Heart left ventricle (tissue), 13 donors: ENCODE measurements around the gene ZNF862.

Experiments
- POLR2A ChIP-seq, 2 donors: fragments of 450-650 bp; IDR thresholded peaks; one replicate each; pipeline ENCODE4 v1.6.1; 2017; ENCODE audit warnings: antibody characterized with exemption in 2 of 2, mild to moderate bottlenecking in 2 of 2, moderate library complexity in 2 of 2
- TF ChIP-seq, protein P1 (sequence below), 12 donors: fragments of 200-600 bp; sonication (generic) in 4 of 12; IDR thresholded peaks; one replicate each; pipeline versions ENCODE4 v1.5.0 to v1.8.0; 2018 to 2022; ENCODE audit warnings: antibody characterized with exemption in 12 of 12, mild to moderate bottlenecking in 5 of 12
- donor health status: ischemic (EF 13 %, LVEDD 7.1; RV severe dilation, severe dysfunction).
- donor health status: DM: no; HTN: yes; CAD: no.
- donor health status: DM: no; HTN: no; CAD: no.
- donor health status: ischemic (EF 25% LVEDD 6.9; RV normal size, moderate dysfunction).
- donor health status: ischemic (EF 25% LVEDD 5.7; RV mildly dilated, moderate dysfunction).
- donor health status: ischemic (EF 35%, LVEDD 5.7; RV mildly dilated, moderate dysfunction).
- donor health status: nonischemic (EF 11% LVEDD 7.7; RV severe dilation, severe dysfunction).
- donor health status: DM: yes; HTN: yes; CAD: no.
- donor health status: PGD.
- donor health status: ischemic (EF 29% LVEDD 5.4; RV normal size, mild dysfunction).
- donor health status: nonischemic (EF 23%, LVEDD 6.1; RV moderate dilation, normal function).

DNA sequence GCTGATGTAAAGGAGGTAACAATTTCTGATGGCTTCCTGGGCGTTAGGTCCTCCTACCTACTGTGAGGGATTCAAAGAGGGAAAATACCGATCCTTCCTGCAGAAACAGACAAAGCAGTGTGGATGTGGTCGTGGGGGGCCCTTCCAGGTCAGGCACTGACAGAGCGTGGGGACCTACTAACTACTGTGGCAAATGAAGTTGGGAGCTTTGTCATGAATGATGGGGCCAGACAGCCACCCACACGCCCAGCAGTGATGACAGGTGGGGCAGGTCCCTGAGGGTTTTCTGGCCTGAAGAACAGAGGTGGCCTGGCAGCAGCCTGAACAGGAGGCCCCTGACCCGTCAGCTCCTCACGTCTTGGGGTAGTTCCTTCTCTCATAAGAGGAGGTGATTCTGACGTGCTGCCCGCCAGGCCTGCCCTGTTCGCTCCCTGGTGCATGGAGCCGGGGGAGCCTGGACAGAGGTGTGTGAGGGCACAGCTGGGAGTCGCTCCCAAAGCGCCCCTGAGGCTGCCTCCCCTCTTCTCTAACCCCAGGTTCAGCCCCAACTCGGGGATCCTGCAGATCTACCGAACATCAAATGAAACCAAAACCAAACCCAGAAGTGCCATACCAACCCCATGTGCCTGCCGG is 39.8 kb downstream of the ZNF862 start:
- TF ChIP-seq, protein P1, sequence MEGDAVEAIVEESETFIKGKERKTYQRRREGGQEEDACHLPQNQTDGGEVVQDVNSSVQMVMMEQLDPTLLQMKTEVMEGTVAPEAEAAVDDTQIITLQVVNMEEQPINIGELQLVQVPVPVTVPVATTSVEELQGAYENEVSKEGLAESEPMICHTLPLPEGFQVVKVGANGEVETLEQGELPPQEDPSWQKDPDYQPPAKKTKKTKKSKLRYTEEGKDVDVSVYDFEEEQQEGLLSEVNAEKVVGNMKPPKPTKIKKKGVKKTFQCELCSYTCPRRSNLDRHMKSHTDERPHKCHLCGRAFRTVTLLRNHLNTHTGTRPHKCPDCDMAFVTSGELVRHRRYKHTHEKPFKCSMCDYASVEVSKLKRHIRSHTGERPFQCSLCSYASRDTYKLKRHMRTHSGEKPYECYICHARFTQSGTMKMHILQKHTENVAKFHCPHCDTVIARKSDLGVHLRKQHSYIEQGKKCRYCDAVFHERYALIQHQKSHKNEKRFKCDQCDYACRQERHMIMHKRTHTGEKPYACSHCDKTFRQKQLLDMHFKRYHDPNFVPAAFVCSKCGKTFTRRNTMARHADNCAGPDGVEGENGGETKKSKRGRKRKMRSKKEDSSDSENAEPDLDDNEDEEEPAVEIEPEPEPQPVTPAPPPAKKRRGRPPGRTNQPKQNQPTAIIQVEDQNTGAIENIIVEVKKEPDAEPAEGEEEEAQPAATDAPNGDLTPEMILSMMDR (IDR thresholded peaks at IDR 0.05), result no peak
- no peak for TF ChIP-seq POLR2A (IDR thresholded peaks at IDR 0.05)
